ENCODE measurements around the gene PLA2G2A.
"Not testable (repeated sequence)": the region's sequence is repeated elsewhere in the genome, so short reads cannot be mapped to it uniquely, and the experiment has no call there.

Gene PLA2G2A

GRCh38 chr1:19979494-19979977, at the start of gene PLA2G2A:
PLA2G2A (minus strand) TSS chr1:19979618; CDS start chr1:19978773, 845 bp downstream.
- no peak for DNase-seq

GRCh38 chr1:20028726-20029125, 49.3 kb upstream of the PLA2G2A start:
- no peak for DNase-seq

- no peak for DNase-seq
Measured at GRCh38 chr1:20028125-20028524, 48.7 kb upstream of the PLA2G2A start.

- no peak for DNase-seq
Measured at GRCh38 chr1:20017741-20018140, 38.3 kb upstream of the PLA2G2A start.

GRCh38 chr1:20014153-20014552, 34.7 kb upstream of the PLA2G2A start:
- no peak for DNase-seq

- DNase-seq, result no peak
Measured at GRCh38 chr1:20010016-20010415, 30.6 kb upstream of the PLA2G2A start.

GRCh38 chr1:20009212-20009611, 29.8 kb upstream of the PLA2G2A start:
- no peak for DNase-seq

- DNase-seq, result no peak
Measured at GRCh38 chr1:20008391-20008841, 29.0 kb upstream of the PLA2G2A start.

- DNase-seq, result not testable (repeated sequence)
Measured at GRCh38 chr1:19998823-19999222, 19.4 kb upstream of the PLA2G2A start.

- DNase-seq, result no peak
Measured at GRCh38 chr1:19990689-19991088, 11.3 kb upstream of the PLA2G2A start.

GRCh38 chr1:19990182-19990582, 10.8 kb upstream of the PLA2G2A start:
- DNase-seq, result not testable (repeated sequence)

- no peak for DNase-seq
Measured at GRCh38 chr1:19988267-19989006, 9.0 kb upstream of the PLA2G2A start.

- no peak for DNase-seq
Measured at GRCh38 chr1:19987719-19988118, 8.3 kb upstream of the PLA2G2A start.

GRCh38 chr1:19984409-19985016, 5.1 kb upstream of the PLA2G2A start:
- not testable (repeated sequence) for DNase-seq

GRCh38 chr1:19981507-19982312, 2.3 kb upstream of the PLA2G2A start:
- no peak for DNase-seq

- no peak for DNase-seq
Measured at GRCh38 chr1:19981170-19981506, 1.7 kb upstream of the PLA2G2A start.

- DNase-seq, result no peak
Measured at GRCh38 chr1:19980314-19980713, 896 bp upstream of the PLA2G2A start.

GRCh38 chr1:19978143-19978542, 1.3 kb downstream of the PLA2G2A start:
- no peak for DNase-seq

GRCh38 chr1:19976317-19977003, 3.0 kb downstream of the PLA2G2A start:
- DNase-seq, result no peak

- no peak for DNase-seq
Measured at GRCh38 chr1:19975423-19976193, 3.8 kb downstream of the PLA2G2A start.

GRCh38 chr1:19974822-19975416, 4.5 kb downstream of the PLA2G2A start:
- DNase-seq, result no peak

- DNase-seq, result no peak
Measured at GRCh38 chr1:19973616-19974015, 5.8 kb downstream of the PLA2G2A start.

Data from SIG-M5 (cell line).